SU-DHL-6 (cell line): Measurements from ENCODE around the gene TAOK1.
"Not testable (repeated sequence)": the region's sequence is repeated elsewhere in the genome, so short reads cannot be mapped to it uniquely, and the experiment has no call there.

Experiments used
- H2AFZ ChIP-seq: fragments of 200-600 bp; sonication (generic); 2 replicates; pipeline ENCODE4 v1.6.1; 2014; ENCODE audit warnings: low read depth, mild to moderate bottlenecking, moderate library complexity, mixed read lengths, antibody characterized with exemption, low read length; ENCODE audit not compliant: severe bottlenecking
- H3F3A ChIP-seq: fragments of 200-600 bp; shearing (Covaris generic); 2 replicates; pipeline ENCODE4 v1.6.0; 2016; ENCODE audit warnings: antibody characterized with exemption, mild to moderate bottlenecking; ENCODE audit not compliant: insufficient read depth
- H3K27ac ChIP-seq: fragments of 200-600 bp; sonication (generic); 2 replicates; pipeline ENCODE4 v1.5.1; 2016; ENCODE audit warnings: low read depth, mild to moderate bottlenecking, low read length, moderate library complexity, mixed read lengths
- H3K27me3 ChIP-seq: fragments of 200-600 bp; sonication (generic), shearing (Covaris generic); 2 replicates; pipeline ENCODE4 v1.6.0; 2014; ENCODE audit warnings: mild to moderate bottlenecking, low read length
- H3K36me3 ChIP-seq: fragments of 200-600 bp; sonication (generic); 2 replicates; pipeline ENCODE4 v1.6.1; 2014; ENCODE audit warnings: mild to moderate bottlenecking, low read length, mixed read lengths
- H3K4me2 ChIP-seq: fragments of 300-600, 200-600 bp; shearing (Covaris generic), sonication (generic); 2 replicates; pipeline ENCODE4 v1.6.0; 2014; ENCODE audit warnings: low read length, low read depth, mild to moderate bottlenecking; ENCODE audit not compliant: poor library complexity, severe bottlenecking
- H3K4me3 ChIP-seq: fragments of 200-600 bp; sonication (generic); 2 replicates; pipeline ENCODE4 v1.5.1; 2014; ENCODE audit warnings: antibody characterized with exemption, low read length, mild to moderate bottlenecking, mixed read lengths; ENCODE audit not compliant: insufficient read depth, poor library complexity, severe bottlenecking
- H3K79me2 ChIP-seq: fragments of 200-600 bp; sonication (generic); 2 replicates; pipeline ENCODE4 v1.6.1; 2014; ENCODE audit warnings: mild to moderate bottlenecking, low read length, moderate library complexity; ENCODE audit not compliant: insufficient read depth
- H3K9ac ChIP-seq: fragments of 200-600 bp; sonication (generic); 2 replicates; pipeline ENCODE4 v1.7.0; 2014; ENCODE audit warnings: mild to moderate bottlenecking, low read length
- H3K9me2 ChIP-seq: fragments of 200-600 bp; sonication (generic); replicated peaks from 2 replicates; pipeline ENCODE4 v1.6.1; 2014; ENCODE audit warnings: low read length; ENCODE audit not compliant: insufficient read depth
- H3K9me3 ChIP-seq: fragments of 200-600 bp; sonication (generic); 2 replicates; pipeline ENCODE4 v1.6.1; 2014; ENCODE audit warnings: low read length, mixed read lengths; ENCODE audit not compliant: insufficient read depth
- H4K20me1 ChIP-seq: fragments of 200-600 bp; sonication (generic); 2 replicates; pipeline ENCODE4 v1.6.1; 2014; ENCODE audit warnings: low read depth, mild to moderate bottlenecking, antibody characterized with exemption, low read length, moderate library complexity, mixed read lengths
- EZH2phosphoT487 ChIP-seq: fragments of 200-600 bp; sonication (generic), shearing (Covaris generic); conservative IDR thresholded peaks from 2 replicates; pipeline ENCODE4 v1.6.1; 2018; ENCODE audit warnings: mild to moderate bottlenecking, antibody characterized with exemption, low read length, moderate library complexity, mixed read lengths
- TF ChIP-seq, protein P1 (sequence below): fragments of 200-600 bp; sonication (generic); IDR thresholded peaks from one replicate; pipeline ENCODE4 v1.5.1; 2017; ENCODE audit warnings: antibody characterized with exemption, mild to moderate bottlenecking, low read length, moderate library complexity; ENCODE audit not compliant: insufficient read depth, poor library complexity, severe bottlenecking

Gene TAOK1

GRCh38 chr17:29461483-29462206 is 71.5 kb downstream of the TAOK1 start:
- H3K79me2 ChIP-seq: peaks cover 63% of the 10 kb centered on the region
- TF ChIP-seq, protein P1, sequence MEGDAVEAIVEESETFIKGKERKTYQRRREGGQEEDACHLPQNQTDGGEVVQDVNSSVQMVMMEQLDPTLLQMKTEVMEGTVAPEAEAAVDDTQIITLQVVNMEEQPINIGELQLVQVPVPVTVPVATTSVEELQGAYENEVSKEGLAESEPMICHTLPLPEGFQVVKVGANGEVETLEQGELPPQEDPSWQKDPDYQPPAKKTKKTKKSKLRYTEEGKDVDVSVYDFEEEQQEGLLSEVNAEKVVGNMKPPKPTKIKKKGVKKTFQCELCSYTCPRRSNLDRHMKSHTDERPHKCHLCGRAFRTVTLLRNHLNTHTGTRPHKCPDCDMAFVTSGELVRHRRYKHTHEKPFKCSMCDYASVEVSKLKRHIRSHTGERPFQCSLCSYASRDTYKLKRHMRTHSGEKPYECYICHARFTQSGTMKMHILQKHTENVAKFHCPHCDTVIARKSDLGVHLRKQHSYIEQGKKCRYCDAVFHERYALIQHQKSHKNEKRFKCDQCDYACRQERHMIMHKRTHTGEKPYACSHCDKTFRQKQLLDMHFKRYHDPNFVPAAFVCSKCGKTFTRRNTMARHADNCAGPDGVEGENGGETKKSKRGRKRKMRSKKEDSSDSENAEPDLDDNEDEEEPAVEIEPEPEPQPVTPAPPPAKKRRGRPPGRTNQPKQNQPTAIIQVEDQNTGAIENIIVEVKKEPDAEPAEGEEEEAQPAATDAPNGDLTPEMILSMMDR: no peak
- no peak for TF ChIP-seq EZH2phosphoT487

GRCh38 chr17:29469276-29469675 is 79.1 kb downstream of the TAOK1 start:
- Histone ChIP-seq H3K27ac (no peak overlapping the region), H3K4me3 (no peak overlapping the region), H3K9me3 (no peaks in the 10 kb centered on the region), H3K9me2 (no peaks in the 10 kb centered on the region), H3K27me3 (no peaks in the 10 kb centered on the region), H2AFZ (no peak overlapping the region), H3K79me2 (peaks cover 4% of the 10 kb centered on the region; the same call in 1 of the 2 replicates), H3K36me3 (peaks cover 16% of the 10 kb centered on the region), H3K4me2 (no peak overlapping the region), H3F3A (peaks cover 21% of the 10 kb centered on the region; the same call in 1 of the 2 replicates), H4K20me1 (no peaks in the 10 kb centered on the region), H3K9ac (no peak overlapping the region)
- TF ChIP-seq EZH2phosphoT487: no peak
- TF ChIP-seq, protein P1: no peak

More at GRCh38 chr17:29461483-29462206, 71.5 kb downstream of the TAOK1 start:
- no peak overlapping the region for H2AFZ ChIP-seq
- no peak overlapping the region for H3K4me3 ChIP-seq
- no peaks in the 10 kb centered on the region for H3K9me2 ChIP-seq
- H3K27me3 ChIP-seq: no peaks in the 10 kb centered on the region
- H3K36me3 ChIP-seq: peaks cover 3% of the 10 kb centered on the region; the same call in 1 of the 2 replicates
- H3K27ac ChIP-seq: no peak overlapping the region
- H3K4me2 ChIP-seq: no peak overlapping the region
- H4K20me1 ChIP-seq: peaks cover 3% of the 10 kb centered on the region; the same call in 1 of the 2 replicates
- no peaks in the 10 kb centered on the region for H3K9me3 ChIP-seq
- H3K9ac ChIP-seq: no peak overlapping the region
- peaks cover 19% of the 10 kb centered on the region for H3F3A ChIP-seq

GRCh38 chr17:29473437-29473836 is 83.3 kb downstream of the TAOK1 start:
- H3K27ac ChIP-seq, H3K4me2 ChIP-seq, H2AFZ ChIP-seq, H3K9ac ChIP-seq, H3K4me3 ChIP-seq, H4K20me1 ChIP-seq, H3K9me3 ChIP-seq, H3K27me3 ChIP-seq, H3K79me2 ChIP-seq, H3K9me2 ChIP-seq: not testable (repeated sequence)
- H3F3A ChIP-seq: peaks cover 18% of the 10 kb centered on the region; the same call in 1 of the 2 replicates
- peaks cover 26% of the 10 kb centered on the region for H3K36me3 ChIP-seq

- Histone ChIP-seq H2AFZ (no peak overlapping the region), H3K27me3 (no peaks in the 10 kb centered on the region), H3K27ac (no peak overlapping the region), H4K20me1 (no peaks in the 10 kb centered on the region), H3K9ac (no peak overlapping the region), H3K79me2 (no peaks in the 10 kb centered on the region), H3K4me3 (no peak overlapping the region), H3K9me2 (no peaks in the 10 kb centered on the region), H3K4me2 (no peak overlapping the region), H3F3A (peaks cover 16% of the 10 kb centered on the region; the same call in 1 of the 2 replicates), H3K9me3 (no peaks in the 10 kb centered on the region), H3K36me3 (peaks cover 26% of the 10 kb centered on the region)
- TF ChIP-seq, protein P1: no peak
- no peak for TF ChIP-seq EZH2phosphoT487
Observed at GRCh38 chr17:29474297-29474696, 84.1 kb downstream of the TAOK1 start.
